GM23338 (cell line): ENCODE results near the gene ADAMTS14.
A peak's percentile ranks its signal among the peaks of the same experiment; 100 is the strongest.

Experiments used
- CREB1 ChIP-seq: fragments of 250-450 bp; sonication (Bioruptor Pico); IDR thresholded peaks from 2 replicates; pipeline ENCODE4 v1.5.0; 2020; ENCODE audit warnings: low read depth, mild to moderate bottlenecking, moderate library complexity
- EZH2 ChIP-seq: fragments of 200-600 bp; sonication (generic); IDR thresholded peaks from one replicate; pipeline ENCODE4 v1.8.0; 2017; ENCODE audit warnings: antibody characterized with exemption, mild to moderate bottlenecking, low read depth; ENCODE audit not compliant: unreplicated experiment
- EZH2phosphoT487 ChIP-seq: fragments of 200-600 bp; sonication (generic); IDR thresholded peaks from one replicate; pipeline ENCODE4 v1.8.1; 2018; ENCODE audit warnings: antibody characterized with exemption; ENCODE audit not compliant: unreplicated experiment
- POLR2AphosphoS5 ChIP-seq: IDR thresholded peaks from 2 replicates; pipeline ENCODE4 v1.6.1; 2016; ENCODE audit warnings: antibody characterized with exemption, low read depth
- REST ChIP-seq: IDR thresholded peaks from one replicate; pipeline ENCODE4 v1.6.1; 2018; ENCODE audit warnings: antibody characterized with exemption; ENCODE audit not compliant: unreplicated experiment
- TF ChIP-seq, protein P1 (sequence below), 2 experiments: fragments of 200-600 bp in 1 of 2; sonication (generic) in 1 of 2; conservative IDR thresholded peaks; 2 replicates each; pipeline versions ENCODE4 v1.5.1 to v1.6.1; 2016 to 2017; ENCODE audit warnings: antibody characterized with exemption in 2 of 2, low read depth in 2 of 2, mild to moderate bottlenecking in 2 of 2, moderate library complexity in 1 of 2

- no peak for TF ChIP-seq EZH2phosphoT487
- TF ChIP-seq POLR2AphosphoS5 = no peak
- no peak for TF ChIP-seq CREB1
- peak; percentile 24 for TF ChIP-seq REST
- TF ChIP-seq, protein P1, sequence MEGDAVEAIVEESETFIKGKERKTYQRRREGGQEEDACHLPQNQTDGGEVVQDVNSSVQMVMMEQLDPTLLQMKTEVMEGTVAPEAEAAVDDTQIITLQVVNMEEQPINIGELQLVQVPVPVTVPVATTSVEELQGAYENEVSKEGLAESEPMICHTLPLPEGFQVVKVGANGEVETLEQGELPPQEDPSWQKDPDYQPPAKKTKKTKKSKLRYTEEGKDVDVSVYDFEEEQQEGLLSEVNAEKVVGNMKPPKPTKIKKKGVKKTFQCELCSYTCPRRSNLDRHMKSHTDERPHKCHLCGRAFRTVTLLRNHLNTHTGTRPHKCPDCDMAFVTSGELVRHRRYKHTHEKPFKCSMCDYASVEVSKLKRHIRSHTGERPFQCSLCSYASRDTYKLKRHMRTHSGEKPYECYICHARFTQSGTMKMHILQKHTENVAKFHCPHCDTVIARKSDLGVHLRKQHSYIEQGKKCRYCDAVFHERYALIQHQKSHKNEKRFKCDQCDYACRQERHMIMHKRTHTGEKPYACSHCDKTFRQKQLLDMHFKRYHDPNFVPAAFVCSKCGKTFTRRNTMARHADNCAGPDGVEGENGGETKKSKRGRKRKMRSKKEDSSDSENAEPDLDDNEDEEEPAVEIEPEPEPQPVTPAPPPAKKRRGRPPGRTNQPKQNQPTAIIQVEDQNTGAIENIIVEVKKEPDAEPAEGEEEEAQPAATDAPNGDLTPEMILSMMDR (conservative IDR thresholded peaks at IDR 0.05; ENCODE audit: low read depth in 2 of 2) = no peak
- no peak for TF ChIP-seq EZH2
Observed at GRCh38 chr10:70753026-70753663, 80.8 kb downstream of the ADAMTS14 start.
